ENCODE data around the gene SLC30A2.

Gene SLC30A2

DNA sequence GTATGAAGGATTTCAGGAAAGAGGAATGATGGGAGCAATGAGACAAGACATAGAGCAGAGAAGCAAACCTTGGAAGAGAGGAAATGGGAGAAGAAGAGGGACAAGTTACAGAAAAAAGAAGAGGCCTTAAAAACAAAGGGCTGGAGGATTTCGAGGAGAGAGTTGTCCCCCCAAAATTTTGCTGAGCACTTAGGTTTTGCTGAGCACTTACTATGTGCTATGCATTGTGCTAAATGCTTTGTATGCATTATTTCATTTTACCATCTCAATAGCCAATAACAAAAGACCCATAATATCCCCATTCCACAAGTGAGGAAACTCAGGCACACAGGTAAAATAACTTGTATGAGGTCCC is 24.0 kb upstream of the SLC30A2 start:
- DNase-seq, result no peak

DNA sequence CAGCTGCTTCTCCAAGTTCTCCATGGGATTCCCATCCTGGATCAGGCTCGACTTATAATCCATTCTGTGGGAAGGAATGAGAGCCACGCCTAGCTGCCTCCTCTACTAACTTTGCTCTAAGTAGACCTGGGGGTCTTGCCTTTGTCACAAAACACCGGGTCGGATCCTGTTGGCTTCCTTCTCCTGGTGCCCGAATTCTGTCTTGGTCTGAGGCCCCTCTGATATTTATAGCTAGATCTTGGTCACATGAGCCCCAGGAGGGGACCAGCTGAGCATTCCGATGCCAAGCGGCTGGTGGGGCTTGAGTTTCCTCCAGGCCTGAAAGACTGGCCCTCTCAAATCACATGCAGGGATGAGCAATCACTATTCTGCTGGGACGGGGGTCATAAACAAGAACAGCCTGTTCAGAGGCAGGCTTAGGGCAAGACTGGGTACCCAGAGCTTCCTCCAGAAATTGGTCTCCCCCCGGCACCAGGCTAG is 21.6 kb upstream of the SLC30A2 start, which contains the start of gene TRIM63:
TSS of gene TRIM63 (minus strand) at position 199 of the 480 bp plus-strand sequence. CDS start at position 63, 136 bp downstream.
- no peak for DNase-seq

DNA sequence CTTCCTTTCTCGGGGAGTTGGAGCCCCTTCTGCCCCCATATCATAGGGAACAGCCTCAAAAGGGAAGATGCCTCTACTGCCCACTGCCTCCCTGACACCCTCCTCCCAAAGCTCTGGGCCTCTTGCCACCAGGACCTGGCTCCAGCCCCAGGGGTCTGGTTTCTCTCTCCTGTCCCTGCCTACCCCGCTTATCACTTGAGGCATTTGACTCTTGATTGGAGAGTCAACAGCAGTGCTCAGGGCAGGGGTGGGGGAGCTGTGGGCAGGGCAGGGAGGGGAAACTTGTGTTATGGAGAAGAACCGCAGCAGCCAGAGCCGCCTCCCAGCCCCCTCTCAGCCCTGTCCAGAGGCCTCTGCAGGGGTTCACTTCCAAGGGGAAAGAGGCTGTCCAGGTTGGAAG is 20.9 kb upstream of the SLC30A2 start:
- no peak for DNase-seq

DNA sequence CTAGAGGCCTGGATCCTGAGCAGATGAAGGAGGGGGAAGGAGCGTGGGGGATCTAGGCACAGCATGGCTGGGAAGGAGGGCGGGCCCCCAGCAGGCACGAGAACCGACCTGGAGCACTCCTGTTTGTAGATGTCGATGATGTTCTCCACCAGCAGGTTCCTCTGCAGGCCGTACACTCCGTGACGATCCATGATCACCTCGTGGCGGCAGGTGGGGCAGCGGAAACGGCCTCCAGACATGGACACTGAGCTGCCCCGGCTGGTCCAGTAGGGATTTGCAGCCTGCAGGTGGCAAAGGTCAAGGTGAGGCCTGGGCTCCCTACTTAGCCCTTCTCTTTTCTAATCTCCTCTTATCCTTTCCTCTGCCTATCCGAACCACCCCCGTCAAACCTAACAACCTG is 20.2 kb upstream of the SLC30A2 start:
- DNase-seq, result no peak

DNA sequence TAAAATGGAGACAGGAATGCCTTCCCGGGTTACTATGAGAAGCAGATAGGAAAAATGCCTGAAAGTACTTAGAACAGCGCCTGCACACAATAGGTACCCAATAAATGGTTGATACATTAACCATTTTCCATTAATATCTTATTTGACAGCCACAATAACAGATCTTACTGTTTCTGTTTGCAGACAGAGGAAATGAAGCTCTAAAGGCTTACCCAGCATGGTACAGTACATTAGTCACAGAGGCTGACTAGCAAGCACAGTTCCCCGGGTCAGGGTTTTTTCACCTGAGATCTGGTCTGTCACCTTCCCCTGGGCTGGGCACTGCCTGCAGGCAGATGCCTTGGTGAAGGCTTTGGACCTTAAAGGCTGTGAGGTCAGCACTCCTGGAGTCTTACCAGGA is 18.6 kb upstream of the SLC30A2 start:
- DNase-seq, result no peak

DNA sequence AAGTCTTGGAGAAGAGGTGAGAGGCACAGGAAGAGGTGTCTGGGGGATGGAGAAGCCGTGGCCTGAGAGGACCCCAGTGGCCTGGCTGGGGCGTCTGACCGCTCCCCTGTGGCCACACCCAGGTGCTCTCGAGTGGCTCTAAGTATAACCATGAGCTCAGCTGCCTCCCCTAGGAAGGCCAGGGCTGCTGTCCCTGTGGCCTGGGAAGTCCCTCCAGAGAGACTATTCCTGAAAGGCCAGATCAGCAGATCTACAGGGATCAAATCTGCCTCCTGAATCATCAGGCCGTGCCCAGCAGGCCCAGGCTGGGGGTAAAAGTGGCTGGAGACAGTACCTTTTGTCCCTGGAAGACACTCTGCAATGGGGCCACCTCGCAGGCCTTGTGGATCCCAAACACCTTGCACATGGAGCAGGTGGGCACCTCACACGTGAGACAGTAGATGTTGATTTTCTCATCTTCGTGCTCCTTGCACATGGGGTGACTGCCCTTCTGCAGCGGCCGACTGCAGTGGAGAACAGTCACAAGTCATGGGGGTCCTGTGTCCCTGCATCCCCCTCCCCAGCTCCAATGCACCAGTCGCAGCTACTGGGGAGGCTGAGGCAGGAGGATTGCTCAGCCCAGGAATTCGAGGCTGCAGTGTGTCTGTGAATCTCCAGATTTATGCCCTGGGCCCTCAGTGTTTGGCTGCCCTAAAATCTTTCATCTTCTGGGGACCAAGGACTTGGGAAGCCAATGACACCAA is 15.1 kb upstream of the SLC30A2 start:
- DNase-seq, result no peak

DNA sequence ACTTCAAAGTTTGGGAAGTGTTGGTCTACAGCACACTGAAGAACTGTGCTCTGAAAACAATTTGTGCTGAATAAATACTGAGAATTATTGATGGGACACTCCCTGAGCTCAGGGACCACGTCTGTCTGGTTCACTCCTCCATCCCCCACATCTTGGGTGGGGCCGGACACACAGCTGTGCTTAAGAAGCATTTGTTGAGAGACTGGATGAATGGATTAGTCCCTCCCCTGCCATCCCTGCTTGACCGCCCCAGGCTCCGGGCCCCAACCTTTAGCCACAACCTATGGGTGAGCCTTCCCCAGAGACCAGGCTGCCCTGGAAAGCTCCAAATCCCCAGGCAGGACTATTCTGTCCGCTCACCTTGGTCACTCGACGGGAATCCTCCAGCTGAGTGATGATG is 14.0 kb upstream of the SLC30A2 start:
- no peak for DNase-seq

DNA sequence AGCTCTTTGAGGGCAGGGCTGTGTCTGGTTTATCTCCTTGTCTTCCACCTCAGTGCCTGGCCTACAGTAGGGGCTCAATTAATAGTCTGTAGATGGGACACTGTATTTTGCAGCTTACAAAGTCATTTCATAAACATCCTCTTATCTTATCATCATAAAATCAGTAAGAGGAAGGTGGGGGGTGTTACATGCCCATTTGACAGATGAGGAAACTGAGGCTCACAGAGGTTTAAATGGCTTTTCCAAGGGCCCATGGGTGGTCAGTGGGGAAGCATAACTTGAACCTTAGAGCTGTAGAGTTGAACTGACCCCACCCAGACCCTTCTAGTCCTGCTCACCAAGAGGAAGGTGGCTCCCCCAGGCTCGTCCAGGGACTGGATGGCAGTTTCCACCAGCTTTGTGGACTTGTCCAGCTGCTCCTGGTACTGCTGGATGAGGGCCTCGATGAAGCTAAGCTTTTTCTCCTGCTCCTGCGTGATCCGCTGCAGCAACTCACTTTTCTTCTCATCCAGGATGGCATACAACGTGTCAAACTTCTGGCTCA is 12.2 kb upstream of the SLC30A2 start:
- no peak for DNase-seq

DNA sequence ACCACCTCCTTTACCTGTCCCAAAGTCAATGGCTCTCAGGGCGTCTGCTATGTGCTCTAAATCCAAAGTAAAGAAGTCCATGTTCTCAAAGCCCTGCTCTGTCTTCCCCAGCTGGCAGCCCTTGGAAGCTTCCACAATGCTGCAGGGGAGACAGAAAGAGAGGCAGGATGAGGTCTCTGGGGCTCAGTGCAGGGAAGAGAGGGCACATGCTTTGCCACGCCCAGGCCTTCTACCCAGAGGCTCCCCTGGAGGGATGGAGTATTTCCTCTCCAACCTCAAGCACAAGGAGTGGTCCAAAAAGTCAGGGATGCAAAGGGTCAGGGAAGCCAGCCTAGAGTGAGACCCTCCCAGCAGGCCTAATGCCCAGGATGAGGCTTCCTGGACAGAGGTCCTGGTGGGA is 11.3 kb upstream of the SLC30A2 start:
- DNase-seq, result no peak

DNA sequence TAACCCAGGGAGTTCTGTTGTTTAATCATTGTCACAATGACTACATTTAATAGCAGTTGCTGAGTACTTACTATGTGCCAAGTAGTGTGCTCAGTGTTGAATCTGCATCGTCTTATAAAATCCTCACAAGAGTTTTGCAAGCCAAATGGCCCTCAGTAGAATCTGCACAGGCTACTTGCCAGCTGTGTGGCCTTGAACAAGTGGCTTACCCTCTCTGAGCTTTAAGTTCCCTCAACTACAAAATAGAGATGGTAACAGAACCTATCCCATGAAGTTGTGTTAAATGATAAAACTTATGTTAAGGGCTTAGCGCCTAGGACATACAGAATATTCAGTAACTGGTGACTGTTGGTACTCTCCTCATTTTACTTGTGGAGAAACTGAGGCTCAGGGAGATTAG is 9.1 kb upstream of the SLC30A2 start:
- no peak for DNase-seq

DNA sequence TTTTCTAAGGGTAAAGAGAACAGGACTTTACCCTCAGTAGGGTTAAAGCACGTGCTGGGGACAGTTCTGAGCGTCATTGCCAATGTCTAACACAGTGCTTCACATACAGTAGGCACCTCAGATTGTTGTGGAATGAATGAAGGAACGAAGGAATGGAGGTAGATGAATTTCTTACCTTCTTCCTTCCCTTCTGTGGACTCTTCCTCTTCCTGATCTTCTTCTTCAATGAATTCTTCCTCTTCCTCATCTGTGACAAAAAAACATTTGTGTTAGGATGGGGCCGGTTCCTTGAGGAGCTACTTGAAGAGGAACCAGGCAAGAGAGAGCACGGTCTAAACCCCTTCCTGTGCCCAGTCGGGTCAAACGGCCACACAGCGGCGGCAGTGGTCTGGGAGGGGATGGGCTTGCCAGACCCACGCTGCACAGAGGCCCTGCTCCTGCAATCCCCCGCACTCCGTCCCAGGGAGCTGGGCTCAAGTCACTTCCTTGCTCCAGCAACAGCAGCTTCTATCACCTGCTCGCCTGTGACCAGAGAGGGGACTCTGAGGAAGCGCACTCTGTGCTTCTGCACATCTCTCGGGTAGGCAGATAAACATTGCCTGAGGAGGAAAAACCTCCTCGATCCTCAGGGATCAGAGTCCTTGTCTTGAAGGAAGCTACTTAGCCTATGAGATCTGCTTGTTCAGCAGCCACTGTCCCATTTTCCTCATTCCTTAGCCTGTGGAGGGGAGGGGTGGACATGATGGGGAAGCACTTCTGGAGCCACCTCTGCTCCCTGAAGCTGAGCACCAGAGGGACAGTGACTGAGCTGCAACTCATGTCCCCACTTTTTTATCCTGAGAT is 8.0 kb upstream of the SLC30A2 start:
- no peak for DNase-seq

DNA sequence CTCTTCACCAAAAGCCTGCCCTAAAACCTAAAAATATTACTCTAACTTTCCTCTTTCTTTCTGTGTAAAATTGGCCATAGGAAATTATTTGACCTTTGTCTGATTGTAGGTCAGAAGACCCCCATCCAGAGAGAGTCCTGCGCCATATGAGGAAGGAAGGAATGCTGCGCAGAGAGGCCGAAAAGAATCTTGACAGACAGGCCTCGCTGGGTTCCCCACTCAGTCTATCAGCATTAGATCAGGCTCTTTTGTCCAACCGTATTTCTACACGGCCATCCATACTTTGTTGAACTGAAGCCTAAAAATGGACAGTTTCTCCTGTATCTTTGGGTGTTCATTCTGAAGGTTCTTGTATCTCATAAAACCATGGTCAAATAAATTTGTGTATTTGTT is 4.3 kb upstream of the SLC30A2 start:
- no peak for DNase-seq

DNA sequence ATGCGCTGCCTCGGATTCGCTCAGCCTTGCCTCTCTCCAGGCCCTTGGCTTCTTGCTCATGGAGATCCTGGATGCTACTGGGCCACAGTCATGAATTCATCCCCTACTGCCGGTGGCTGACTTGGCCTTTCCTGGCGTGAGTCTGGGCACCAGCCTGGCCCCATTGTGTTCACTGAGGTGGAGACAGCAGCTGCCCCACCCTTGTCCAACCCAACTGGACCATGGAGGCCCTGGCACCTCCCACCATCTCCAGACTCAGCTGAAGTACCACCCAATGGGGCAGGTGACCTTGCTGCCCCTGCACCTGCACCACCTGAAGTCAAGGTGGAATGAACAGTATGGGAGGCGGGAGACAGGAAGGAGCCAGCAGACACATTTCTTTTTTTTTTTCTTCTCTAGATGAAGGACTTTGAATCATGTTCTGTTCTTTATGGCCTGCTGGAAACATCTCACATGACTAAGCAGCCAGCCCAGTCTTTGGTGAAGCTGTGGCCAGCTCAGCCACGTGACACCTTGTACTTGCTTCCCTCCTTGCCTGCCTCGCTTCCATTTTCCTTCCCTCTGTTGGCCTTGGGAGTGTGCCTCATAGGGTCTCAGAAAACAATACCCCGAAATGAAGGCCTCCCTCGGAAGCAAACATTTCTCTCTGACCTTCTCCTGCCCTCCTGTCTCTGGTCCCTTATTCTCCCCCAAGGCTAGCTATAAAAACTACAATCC is 3.8 kb upstream of the SLC30A2 start:
- DNase-seq, result no peak

DNA sequence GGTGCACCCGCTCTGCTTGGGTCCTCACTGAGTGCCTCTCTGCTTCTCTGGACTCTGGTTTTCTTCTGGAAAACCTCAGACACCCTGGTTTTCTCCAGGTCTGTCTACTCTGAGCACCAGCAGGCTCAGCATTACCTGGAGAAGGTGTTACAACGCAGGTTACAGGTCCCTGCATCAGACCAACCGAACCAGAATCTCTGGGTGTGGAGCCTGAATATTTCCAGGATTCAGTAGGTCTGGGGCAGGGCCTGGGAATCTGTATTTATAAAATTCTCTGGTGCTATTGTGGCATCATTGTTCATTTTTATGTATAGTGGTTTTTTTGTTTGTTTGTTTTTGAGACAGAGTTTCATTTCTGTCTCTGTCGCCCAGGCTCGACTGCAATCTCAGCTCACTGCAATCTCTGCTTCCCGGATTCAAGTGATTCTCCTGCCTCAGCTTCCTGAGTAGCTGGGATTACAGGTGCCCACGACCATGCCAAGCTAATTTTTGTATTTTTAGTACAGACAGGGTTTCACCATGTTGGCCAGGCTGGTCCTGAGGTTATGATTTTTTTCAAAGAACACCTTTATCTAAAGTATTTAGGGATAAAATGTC is 1.5 kb upstream of the SLC30A2 start:
- DNase-seq, result no peak

DNA sequence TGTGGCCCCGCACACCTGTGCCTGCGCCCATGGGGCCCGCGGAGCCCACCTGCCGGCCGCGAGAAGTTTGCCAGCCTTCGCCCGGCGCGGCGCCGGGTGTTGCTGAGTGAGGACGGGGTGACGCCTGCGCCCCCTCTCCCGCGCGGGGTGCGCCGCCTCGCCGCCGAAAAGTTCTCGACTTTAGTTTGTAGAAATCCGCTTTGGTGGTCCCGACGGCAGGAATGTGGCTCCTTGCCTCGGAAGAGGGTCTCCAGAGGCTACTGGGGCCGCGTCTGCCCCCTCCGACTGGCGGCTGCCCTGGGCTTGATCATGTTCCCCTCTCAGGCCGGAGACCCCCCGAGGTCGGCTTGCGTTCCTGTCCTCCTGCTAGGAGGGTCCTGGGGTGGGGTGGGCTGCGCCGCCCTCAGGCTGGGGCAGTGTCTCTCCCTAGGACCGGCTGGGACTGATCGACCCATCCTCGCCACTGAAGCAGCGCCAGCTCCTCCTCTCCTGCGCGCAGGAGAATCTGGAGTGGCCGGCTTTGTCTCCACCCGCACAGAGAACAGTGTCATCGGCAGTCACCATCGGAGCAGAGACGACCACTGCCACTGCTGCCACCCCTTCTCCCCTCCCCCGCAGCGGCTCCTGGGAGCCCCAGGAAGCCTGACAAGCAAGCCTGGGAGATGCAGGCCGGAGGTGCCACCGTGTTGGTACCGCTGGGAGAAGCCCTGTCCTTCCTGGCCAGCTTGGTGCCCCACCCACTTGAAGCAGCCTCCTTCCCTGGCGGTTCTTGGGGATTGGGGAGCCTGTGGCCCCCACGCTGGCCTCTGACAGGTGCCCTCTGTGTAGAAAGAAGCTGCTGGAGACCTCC is 553 bp upstream of the SLC30A2 start:
- no peak for DNase-seq

DNA sequence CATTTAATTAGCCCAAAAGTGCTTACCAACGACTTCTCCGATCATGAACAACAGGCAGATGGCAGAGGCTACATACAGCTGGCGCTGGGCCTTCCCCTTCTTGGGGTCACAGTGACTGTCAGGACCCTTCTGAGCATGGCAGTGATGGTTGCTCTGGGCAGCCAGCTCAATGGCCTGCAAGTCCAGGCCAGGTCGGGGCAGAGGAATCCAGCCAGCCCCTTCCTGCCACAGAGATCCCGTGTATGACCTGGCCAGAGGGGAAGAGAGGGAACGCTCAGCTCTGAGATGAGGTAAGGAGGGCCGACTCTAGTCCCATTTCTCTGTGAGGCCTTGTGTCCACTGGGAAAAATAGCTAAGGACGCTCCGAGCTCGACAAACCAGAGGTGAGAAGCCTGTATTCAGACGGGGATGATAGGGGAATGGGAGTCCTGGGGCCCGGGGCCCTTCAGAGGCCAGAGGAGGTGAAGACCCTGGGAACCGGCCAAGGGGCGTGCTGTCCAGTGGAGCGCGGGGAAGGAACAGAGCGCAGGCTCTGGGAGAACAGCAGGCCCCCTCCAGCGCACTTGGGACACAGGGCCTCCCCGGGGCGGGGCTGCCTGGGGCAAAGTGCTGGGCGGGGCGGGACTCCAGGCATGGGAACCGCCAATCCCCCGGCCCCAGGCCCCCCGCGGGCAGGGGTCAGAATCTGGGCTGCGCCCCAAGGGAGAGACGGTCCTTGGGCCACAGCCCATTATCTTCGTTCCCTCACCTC is 772 bp downstream of the SLC30A2 start:
- no peak for DNase-seq

DNA sequence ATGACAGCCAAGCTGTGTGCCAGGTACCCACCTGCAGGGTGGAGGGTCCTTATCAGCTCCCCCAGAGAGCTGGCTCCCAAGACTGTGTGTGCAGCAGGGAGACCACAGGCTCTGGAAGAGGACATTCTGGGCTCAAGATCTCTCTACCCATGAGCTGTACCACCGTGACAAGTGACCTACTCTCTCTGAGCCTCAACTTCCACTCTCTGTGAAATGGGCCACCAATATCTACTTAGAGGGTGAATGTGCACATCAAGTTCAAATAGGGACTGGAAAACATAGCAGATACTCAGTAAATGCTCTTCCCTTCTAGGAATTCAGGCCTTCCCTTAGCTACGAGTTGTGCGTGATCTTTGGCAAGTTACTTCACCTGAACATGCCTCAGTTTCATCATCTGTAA is 1.5 kb downstream of the SLC30A2 start:
- no peak for DNase-seq

DNA sequence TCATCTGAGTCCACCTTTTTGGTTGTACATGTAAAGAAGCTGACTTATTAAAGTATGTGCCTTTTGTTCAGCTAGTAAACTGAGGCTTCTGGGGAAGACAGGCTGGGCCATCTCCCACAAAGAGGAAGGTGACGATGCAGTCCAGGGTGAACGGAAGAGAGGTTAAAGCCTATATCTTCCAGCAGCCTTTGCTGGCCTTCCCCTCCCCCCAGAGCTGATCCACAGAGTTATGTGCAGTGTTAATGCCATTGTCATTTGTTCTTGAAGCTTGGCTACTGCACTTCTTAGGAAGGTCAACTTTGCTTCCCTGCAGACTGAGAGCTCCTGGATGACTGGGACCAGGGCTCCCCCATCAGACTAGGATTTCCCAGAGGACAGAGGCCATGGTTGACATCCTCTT is 2.2 kb downstream of the SLC30A2 start:
- no peak for DNase-seq

DNA sequence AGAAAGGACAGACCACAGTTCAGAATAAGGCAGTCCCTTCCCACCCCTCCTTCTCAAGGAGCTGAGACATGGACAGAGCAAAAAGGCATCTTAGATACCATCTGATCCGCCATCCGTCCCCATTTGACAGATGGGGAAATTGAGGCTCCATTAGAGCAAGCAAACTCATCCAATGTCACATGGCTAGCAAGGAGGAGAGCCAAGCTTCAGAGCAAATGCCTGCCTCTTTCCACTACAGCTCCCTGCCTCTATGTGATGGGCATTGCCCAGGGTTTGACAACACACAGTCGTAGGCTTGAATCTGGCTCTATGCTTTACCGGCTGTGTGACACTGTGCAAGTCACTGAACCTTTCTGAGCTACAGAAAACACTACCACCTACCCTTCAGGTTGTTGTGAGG is 3.9 kb downstream of the SLC30A2 start:
- no peak for DNase-seq

DNA sequence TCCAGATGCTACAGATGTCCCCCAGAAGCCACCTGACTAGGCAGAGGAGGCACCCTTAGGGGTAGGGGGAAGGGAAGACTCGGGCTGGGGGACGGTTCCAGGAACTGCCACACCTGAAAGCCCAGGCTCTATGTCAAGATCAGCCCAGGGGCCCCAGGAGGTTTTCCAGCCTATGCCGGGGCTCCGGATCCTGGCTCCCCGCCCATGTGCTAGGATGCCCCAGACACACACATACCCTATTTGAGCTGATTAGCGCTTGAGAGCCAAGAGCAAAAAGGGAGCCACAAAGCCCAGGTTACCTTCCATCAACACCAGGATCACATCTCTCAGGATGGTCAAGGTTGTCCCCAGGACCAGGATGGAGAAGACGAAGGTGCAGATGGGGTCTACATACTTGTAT is 4.5 kb downstream of the SLC30A2 start:
- no peak for DNase-seq

DNA sequence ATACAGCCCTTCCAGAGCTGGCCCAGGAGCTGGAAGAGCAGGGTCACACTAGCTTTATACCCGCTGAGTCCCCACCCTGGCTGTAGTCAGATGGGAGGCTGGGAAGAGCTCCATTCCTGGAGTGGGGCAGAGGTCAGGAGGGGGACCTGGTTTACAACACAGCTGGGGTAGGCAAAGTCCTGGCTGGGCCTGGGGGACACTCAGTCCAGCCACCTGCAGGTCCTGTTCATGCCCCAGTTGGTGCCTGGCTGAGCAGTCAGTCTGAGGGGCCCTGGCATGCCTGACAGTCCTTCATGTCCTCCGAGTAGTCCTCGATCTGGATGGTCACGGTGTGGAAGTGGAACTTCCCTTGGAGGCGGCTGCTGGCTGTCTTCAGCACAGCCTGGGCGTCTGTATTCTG is 7.0 kb downstream of the SLC30A2 start:
- no peak for DNase-seq
